Measurements from ENCODE around the gene KLRF2.

KLRF2 gene

DNA sequence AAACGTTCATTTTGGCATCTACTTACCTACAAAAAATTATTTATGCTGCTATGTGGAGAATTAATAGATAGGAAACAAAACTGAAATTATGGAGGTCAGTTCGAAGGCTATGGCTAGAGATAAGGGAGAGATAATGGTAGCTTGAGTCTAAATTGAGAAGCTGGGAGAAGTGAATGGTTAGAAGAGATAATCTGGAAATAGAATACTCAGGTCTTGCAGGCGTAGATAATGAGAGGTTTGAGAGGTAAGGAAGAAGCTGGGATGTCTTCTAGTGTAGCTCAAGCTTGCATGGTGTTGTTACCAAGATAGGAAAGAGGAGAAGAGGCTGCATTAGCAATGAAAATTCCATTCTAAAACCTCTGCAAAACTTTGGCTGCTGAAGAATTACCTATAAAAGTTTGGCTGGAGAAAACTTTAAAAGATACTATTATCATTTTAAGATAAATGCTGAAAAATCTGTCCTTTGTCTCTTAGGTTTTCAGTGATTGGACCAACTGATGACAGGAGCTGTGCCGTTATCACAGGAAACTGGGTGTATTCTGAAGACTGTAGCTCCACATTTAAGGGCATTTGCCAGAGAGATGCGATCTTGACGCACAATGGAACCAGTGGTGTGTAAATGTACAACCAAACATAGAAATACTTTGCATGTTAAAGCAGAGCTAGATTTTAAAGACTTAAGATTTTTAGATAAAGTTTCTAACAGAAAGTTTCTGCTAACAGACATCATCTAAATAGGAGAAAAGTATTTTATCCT lies 14.1 kb downstream of the KLRF2 start:
- no peak for DNase-seq

DNA sequence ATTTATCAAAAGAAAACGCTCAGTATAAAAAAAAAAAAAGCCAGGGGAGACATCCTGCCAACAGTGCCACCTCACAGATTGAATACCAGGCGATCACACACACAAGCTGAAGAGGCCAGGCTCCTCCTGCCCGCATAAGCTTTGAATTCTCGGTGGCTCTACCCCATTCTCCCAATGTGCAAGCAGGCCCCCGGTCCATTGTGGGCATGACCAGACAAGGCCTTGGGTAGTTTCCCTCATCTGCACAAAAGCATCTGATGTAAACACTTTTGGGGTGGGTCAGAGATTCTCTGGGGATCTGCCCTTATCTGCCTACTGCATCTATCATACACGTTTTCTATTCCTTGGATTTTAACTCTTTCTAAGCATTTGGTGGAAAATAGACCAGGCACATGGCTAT lies 16.2 kb downstream of the KLRF2 start:
- DNase-seq = no peak

- DNase-seq = no peak
Observed at GRCh38 chr12:9899209-9899608, 17.9 kb downstream of the KLRF2 start.

DNA sequence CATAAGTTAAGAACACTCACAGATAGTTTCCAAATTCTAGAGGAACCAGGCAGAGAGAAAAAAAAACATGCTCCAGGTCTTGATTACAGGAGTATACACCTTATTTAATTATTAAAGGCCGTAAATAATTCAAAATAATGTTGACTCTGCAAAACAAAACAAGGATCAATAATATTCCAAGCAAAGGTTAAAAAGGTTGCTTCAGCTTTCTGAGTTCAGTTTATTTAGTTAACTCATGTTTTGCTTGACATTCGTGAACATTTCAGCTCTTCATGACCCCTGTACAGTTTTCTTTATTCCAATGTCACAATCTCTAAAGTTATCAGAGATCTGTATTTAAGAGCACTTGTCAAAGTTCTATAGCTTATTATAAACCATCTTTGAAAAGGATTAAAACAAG lies 19.6 kb downstream of the KLRF2 start:
- no peak for DNase-seq

DNA sequence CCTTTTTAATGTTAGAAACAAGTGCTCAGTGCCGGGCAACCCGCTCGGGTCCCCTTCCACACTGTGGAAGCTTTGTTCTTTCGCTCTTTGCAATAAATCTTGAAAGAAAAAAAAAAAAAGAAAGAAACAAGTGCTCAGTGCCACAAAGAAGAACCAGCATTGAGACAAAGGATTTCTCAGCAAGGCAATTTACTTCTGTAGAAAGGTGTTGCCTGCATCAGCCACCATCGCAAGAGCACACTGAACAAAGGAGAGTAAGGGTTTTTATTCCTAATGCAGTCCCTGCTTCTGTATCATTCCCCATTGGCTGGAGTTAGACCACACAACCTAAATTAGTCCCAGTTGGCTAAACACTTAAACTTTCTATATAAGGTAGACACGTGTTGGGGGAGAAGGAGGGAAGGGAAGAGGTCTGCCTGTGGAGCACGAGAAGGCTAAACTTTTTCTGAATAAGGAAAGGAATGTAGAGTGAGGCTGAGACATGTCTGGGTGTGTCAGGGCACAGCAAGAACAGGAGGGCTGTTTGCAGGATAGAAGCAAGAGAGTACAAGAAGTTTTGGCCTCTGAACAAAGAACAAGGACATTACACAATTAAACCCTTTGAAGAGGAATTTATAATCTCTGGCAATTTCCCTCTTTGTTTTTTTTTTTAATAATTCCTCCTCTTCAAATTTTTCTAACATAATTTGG lies 21.4 kb downstream of the KLRF2 start:
- no peak for DNase-seq

- DNase-seq = no peak
Observed at GRCh38 chr12:9906873-9907272, 25.6 kb downstream of the KLRF2 start.

GRCh38 chr12:9907769-9908168 lies 26.5 kb downstream of the KLRF2 start:
- no peak for DNase-seq

- no peak for DNase-seq
Observed at GRCh38 chr12:9908350-9908749, 27.1 kb downstream of the KLRF2 start.

DNA sequence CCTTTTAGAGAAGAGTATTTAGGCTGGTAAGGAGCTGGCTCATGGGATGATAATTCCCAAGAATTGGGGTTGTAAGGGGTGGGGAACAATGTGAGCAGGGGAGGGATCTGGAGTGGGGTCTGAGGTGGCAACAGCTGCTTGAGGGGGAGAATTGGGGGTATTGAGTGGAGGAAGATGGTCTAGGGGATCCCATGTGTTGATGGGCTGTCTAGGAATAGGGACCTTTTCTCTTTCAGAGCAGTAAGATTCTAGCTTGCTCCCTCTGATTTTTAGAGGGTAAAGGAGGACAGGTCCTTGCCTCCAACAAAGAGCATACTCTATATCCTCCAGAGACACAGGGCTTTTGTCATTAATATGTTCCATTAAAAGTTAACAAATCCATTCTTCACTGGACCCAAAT lies 28.4 kb downstream of the KLRF2 start:
- DNase-seq = no peak

- DNase-seq = no peak
Observed at GRCh38 chr12:9910716-9911421, 29.6 kb downstream of the KLRF2 start.

DNA sequence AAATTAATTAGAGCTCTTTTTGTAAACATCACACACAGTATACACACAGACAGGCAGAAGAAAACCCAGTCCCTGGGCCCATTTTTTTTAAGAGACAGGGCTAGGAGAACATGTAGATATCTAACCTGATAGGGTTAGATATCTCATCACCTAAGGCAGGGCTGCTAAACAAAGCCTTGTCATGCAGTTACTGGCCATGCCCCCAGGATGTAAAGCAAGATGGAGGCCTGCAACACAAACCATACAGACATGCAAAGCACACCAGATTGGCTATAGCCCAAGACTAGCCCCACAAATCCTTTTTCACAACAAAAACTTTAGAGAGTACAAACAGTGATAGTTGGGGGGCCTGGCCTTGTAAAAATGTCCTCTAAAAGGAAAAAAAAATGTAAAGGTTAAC lies 30.4 kb downstream of the KLRF2 start:
- DNase-seq = no peak

DNA sequence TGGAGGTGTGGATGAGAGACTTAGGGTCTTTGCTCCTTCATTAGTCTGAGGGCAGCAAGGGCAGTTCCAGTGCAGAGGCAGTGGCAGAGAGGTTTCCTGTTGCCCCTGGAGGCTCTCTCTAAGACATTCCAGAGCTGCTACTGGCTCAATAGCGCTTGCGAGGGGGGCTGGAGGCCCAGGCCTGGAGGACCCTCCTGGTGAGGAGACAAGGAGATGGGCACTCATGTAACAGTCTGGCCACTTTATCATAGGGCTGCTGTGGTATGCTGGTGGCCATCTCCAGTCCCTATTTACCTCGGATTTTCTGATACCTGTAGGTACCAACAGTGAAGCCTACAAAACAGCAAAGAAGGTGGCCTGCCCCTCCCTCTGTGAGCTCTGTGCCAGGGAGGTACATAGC lies 38.2 kb downstream of the KLRF2 start:
- no peak for DNase-seq

GRCh38 chr12:9920451-9920850 lies 39.2 kb downstream of the KLRF2 start:
- no peak for DNase-seq

- DNase-seq = no peak
Observed at GRCh38 chr12:9922429-9922828, 41.1 kb downstream of the KLRF2 start.

DNA sequence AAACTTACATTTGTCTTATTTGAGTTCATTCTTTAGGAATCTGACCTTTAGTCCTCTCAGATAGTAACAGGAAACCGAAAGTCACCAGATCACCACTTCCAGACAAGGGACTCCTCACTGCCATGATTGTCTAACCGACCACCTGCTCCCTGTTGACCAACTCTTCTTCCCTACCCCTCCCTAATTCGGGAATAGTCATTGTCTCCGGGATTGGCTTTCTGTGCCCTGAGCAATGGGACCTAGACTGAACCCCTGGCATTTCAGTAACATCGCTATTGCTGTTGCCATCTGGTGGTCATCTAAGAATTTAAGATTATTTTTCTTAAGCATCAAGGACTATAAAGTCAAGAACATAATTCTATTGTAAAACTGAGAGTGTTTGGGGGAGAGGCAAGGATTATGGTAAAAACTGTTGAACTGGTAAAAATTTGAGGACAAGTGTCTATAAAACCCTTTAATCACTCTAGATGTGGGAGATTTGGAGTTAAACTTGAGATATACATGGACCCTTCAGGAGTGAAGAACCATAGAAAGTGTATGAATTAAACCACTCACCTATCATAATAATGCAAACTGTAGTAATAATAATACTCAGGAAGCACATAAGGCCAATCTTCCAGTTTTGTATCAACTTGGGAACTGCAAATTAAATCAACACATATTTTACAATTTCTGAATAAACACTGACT lies 44.6 kb downstream of the KLRF2 start:
- peak; percentile 9 for DNase-seq

DNA sequence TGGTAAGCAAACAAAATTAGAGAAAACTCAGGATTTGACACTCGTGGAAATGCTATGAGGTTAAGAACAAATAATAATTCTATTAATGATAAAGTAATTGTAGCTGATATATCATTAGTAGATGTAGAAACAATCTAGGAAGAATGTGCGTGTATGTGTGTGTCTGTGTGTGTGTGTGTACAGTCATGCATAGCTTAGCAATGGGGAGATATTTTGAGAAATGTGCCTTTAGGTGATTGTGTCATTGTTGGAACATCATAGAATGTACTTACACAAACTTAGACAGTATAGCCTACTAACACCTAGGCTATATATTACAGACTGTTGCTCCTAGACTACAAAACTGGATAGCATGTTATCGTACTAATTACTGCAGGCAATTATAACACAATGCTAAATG lies 45.6 kb downstream of the KLRF2 start:
- DNase-seq = no peak

DNA sequence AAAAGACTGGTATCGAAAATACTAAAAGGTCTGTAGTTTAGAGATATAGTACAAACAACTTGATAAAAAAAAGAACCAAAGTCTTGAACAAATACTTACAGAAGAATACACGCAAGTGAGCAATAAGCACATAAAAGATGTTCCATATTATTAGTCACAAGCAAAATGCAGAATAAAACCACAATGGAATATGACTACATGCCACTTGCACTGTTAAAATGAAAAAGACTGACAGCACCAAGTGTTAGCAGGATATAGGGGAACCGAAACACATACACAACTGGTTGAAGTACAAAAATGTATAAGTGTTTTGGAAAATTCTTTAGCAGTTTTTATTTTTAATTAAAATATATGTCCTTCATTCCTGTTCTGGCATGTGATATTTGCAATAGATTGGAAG lies 47.3 kb downstream of the KLRF2 start:
- DNase-seq = no peak

DNA sequence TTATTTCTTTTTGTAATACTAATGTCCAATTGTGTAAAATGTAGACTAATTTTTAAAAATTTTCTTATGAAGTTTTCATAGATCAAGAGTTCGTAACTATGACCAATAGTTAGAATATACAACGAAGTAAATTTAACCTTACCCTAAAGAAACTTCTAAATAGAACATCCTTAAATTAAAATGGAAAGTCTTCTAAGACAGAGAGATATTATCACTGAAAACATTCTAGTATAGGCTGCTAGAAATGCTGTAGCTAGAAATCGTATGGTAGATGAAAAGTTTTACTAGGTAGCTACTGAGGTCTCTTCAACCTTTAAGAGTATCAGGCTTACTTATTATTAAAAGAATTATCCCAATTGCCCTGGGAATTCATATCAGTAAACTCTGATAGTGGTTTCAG lies 50.0 kb downstream of the KLRF2 start:
- DNase-seq = no peak

GRCh38 chr12:9932270-9932669 lies 51.0 kb downstream of the KLRF2 start, which contains the start of gene CLEC2A:
TSS of gene CLEC2A (minus strand) at chr12:9932370. CDS start at chr12:9932329, 41 bp downstream.
- no peak for DNase-seq

GRCh38 chr12:9933958-9934357 lies 52.7 kb downstream of the KLRF2 start:
- DNase-seq = no peak

DNA sequence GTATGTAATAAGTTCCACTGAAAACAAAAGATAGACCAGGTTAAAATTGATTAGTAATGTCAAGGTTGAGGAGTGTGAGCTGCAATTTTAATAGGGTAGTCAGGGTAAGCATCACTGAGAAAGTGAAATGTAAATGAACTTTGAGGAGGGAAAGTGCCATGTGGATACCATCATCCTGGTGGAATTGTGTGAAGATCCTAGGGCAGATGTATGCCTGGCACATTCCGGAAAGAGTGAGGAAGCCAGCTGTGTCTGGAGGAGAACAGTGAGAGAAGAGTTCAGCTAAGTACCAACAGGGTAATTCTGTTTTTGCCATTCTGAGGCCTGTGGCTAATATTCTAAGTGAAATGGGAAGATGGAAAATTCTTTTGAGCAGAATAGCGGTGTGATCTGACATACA lies 53.7 kb downstream of the KLRF2 start:
- no peak for DNase-seq

GRCh38 chr12:9936591-9936990 lies 55.3 kb downstream of the KLRF2 start:
- DNase-seq = no peak

DNA sequence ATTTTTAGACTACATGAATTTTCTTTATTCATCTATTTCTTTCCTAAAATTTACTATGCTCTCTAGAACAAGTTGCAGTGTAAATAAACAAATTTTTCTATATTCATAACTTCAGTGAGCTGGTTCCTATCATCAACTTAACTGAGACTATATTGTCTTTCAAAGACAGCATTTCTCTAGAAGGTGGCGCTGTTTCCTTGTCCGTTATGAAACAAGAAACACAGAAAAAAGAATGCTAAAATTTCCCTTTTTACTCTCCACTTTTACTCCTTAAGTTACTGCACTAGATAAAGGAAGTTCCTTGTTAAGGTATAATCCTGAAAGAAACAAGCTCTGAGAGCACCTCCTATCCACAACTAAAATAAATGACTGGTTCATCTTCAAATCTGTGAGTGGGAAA lies 59.1 kb downstream of the KLRF2 start:
- no peak for DNase-seq

Measured in NCI-H345 (cell line).